K562 (cell line): ENCODE measurements around the gene ICAM2. TPM values are rescaled to one million over a fixed set of nuclear protein-coding genes. Genes with fewer than 3 reads are reported as not detected.

Experiments
- RAD21 ChIP-seq, 2 experiments: fragments of 250-450 bp in 1 of 2; fragments of 450-650 bp in 1 of 2; sonication (Bioruptor Pico) in 1 of 2; formaldehyde crosslinking in 1 of 2; IDR thresholded peaks in 1 of 2; conservative IDR thresholded peaks in 1 of 2; 2 replicates each; pipeline versions ENCODE4 v1.4.0 to v1.8.0; 2020 to 2022; ENCODE audit warnings: mild to moderate bottlenecking in 2 of 2, moderate library complexity in 1 of 2
- SPI1 ChIP-seq: IDR thresholded peaks from 2 replicates; pipeline ENCODE4 v1.6.1; 2011; ENCODE audit warnings: low read depth, low read length, control low read depth, borderline replicate concordance
- polyA plus RNA-seq, 8 experiments: library from polyadenylated mRNA; depleted of rRNA in 4 of 8; stranded (reverse) in 5 of 8; unstranded in 3 of 8; fragments of >200 nt; fragmentation: Nextera tagmentation in 2 of 8; fragmentation: Illumina TruSeq in 1 of 8; extraction: Ambion mirVana in 2 of 8; extraction: Trizol in 1 of 8; gene quantifications; 2 replicates each; pipeline versions ENCODE4 v1.2.1 to v1.2.3, GENCODE V29; 2011 to 2014; ENCODE audit warnings: inconsistent platforms in 1 of 8, missing spikeins in 1 of 8
- total RNA-seq, 7 experiments: library from RNA; depleted of rRNA in 6 of 7; stranded (reverse); fragments of >200 nt in 6 of 7; fragmentation: Illumina TruSeq in 2 of 7; extraction: Trizol in 2 of 7; gene quantifications; 2 replicates each; pipeline versions ENCODE4 v1.2.1 to v1.2.3, GENCODE V29; 2011 to 2021; ENCODE audit warnings: low replicate concordance in 1 of 7
- TF ChIP-seq, protein P1 (sequence below), 2 experiments: fragments of 450-650 bp; formaldehyde crosslinking in 1 of 2; IDR thresholded peaks; 2 replicates each; pipeline versions ENCODE4 v1.4.0 to v1.6.1; 2014 to 2020; ENCODE audit warnings: mild to moderate bottlenecking in 2 of 2, borderline replicate concordance in 1 of 2, low read depth in 1 of 2
- TF ChIP-seq, protein P2 (sequence below), 3 experiments: IDR thresholded peaks in 2 of 3; conservative IDR thresholded peaks in 1 of 3; 2 replicates each; pipeline ENCODE4 v1.5.1; 2011 to 2012; ENCODE audit warnings: low read length in 3 of 3, mild to moderate bottlenecking in 3 of 3, control low read depth in 2 of 3, improper control_type of control experiment in 1 of 3, inconsistent platforms in 1 of 3, low read depth in 1 of 3, mixed read lengths in 1 of 3, moderate library complexity in 1 of 3; ENCODE audit not compliant: insufficient read depth in 2 of 3

ICAM2 gene
- total and polyA plus RNA-seq, 9 of the 15 experiments (the other 6 are each of a cell fraction or from before 2014, with no cell fraction given), result 37.9 to 89.4 (median 60.6) TPM

DNA sequence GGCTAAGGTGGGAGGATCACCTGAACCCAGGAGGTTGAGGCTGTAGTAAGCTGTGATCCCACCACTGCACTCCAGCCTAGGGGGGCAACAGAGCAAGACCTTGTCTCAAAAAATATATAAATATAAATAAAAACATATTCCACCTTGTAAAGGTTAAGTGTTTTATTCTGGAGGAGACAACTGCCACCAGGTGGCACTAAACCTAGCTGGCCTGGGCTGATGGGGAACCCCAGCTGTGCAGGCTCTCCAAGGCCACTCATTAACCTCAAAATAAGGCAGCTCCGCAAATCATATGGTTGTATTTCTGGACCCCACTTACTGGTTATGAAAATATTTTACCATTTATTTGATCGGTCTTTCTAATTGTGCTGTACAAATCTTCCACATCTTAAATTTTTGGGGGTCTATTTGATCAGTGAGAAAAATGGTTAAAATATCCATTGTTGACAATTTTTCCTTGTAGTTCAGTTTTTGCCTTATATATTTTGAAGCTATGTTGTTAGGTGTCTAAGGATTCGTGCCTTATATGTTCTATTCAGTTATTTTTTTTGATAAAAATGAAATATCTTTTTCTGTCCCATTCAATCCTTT lies 8.5 kb upstream of the ICAM2 start (continued):
- TF ChIP-seq, protein P1, sequence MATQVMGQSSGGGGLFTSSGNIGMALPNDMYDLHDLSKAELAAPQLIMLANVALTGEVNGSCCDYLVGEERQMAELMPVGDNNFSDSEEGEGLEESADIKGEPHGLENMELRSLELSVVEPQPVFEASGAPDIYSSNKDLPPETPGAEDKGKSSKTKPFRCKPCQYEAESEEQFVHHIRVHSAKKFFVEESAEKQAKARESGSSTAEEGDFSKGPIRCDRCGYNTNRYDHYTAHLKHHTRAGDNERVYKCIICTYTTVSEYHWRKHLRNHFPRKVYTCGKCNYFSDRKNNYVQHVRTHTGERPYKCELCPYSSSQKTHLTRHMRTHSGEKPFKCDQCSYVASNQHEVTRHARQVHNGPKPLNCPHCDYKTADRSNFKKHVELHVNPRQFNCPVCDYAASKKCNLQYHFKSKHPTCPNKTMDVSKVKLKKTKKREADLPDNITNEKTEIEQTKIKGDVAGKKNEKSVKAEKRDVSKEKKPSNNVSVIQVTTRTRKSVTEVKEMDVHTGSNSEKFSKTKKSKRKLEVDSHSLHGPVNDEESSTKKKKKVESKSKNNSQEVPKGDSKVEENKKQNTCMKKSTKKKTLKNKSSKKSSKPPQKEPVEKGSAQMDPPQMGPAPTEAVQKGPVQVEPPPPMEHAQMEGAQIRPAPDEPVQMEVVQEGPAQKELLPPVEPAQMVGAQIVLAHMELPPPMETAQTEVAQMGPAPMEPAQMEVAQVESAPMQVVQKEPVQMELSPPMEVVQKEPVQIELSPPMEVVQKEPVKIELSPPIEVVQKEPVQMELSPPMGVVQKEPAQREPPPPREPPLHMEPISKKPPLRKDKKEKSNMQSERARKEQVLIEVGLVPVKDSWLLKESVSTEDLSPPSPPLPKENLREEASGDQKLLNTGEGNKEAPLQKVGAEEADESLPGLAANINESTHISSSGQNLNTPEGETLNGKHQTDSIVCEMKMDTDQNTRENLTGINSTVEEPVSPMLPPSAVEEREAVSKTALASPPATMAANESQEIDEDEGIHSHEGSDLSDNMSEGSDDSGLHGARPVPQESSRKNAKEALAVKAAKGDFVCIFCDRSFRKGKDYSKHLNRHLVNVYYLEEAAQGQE (IDR thresholded peaks at IDR 0.05; ENCODE audit: borderline replicate concordance), result peak; percentile 63; the same call in 1 of the 2 replicates
- TF ChIP-seq, protein P1 (CRISPR knock-in tag; IDR thresholded peaks at IDR 0.05; ENCODE audit: low read depth), result no peak
- TF ChIP-seq SPI1 (peak; percentile 35; the same call in 1 of the 2 replicates), RAD21 (CRISPR knock-in tag; conservative IDR thresholded peaks at IDR 0.05 in 1 of 2, IDR thresholded peaks at IDR 0.05 in 1 of 2) (peak; percentile 71 to 76)
- TF ChIP-seq, protein P2, sequence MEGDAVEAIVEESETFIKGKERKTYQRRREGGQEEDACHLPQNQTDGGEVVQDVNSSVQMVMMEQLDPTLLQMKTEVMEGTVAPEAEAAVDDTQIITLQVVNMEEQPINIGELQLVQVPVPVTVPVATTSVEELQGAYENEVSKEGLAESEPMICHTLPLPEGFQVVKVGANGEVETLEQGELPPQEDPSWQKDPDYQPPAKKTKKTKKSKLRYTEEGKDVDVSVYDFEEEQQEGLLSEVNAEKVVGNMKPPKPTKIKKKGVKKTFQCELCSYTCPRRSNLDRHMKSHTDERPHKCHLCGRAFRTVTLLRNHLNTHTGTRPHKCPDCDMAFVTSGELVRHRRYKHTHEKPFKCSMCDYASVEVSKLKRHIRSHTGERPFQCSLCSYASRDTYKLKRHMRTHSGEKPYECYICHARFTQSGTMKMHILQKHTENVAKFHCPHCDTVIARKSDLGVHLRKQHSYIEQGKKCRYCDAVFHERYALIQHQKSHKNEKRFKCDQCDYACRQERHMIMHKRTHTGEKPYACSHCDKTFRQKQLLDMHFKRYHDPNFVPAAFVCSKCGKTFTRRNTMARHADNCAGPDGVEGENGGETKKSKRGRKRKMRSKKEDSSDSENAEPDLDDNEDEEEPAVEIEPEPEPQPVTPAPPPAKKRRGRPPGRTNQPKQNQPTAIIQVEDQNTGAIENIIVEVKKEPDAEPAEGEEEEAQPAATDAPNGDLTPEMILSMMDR (IDR thresholded peaks at IDR 0.05 in 2 of 3, conservative IDR thresholded peaks at IDR 0.05 in 1 of 3; ENCODE audit: insufficient read depth in 2 of 3, low read depth in 1 of 3, low read length in 3 of 3), result peak; percentile 77 to 84 (median 84)
- TF ChIP-seq, all 486 proteins: peak for 8
